HG03095 (cell line): ENCODE data around the gene FADS3.

Experiments used
- ATAC-seq: cut with Tn5 transposase; IDR thresholded peaks from one replicate; pipeline ENCODE4 v1.9.1; 2021; ENCODE audit warnings: moderate library complexity; ENCODE audit not compliant: unreplicated experiment

The FADS3 gene, protein sequence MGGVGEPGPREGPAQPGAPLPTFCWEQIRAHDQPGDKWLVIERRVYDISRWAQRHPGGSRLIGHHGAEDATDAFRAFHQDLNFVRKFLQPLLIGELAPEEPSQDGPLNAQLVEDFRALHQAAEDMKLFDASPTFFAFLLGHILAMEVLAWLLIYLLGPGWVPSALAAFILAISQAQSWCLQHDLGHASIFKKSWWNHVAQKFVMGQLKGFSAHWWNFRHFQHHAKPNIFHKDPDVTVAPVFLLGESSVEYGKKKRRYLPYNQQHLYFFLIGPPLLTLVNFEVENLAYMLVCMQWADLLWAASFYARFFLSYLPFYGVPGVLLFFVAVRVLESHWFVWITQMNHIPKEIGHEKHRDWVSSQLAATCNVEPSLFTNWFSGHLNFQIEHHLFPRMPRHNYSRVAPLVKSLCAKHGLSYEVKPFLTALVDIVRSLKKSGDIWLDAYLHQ

DNA sequence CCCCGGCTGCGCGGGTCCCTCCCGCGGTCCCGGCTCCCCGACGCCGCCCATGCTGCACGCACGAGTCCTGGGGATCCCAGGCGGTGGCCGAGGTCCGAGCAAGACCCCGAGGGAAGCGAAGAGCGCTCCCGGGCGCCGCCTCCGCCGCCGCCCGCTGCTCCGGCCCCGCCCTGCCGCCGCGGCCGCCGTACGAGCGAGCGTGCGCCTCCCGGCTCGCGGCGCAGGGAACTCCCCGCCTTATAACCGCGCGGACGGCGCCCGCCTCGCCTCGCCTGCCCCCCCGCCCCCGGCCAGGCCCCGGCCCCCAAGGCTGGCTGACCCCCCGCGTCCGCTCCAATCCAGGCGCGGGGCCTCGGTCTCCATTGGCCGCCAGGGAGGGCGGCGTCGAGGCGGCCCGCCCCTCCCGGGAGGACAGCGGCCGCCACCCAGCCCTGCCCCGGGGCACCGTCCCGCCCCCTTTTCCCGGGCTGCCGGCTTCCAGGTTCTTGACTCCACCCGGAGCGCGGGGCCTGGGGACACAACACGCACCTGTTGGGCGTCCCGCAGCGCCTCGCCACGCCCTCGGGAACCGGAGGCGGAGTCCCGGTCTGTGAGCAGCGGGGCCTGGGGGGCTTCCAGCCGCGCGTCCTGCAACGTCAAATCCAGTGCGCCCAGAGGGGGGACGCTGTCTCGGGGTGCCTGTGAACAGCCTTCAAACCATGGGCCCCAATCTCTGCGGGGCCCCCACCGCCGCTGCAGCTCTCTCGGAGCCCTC, at the start of gene FADS3:
TSS of gene FADS3 (minus strand) at position 215 of the 754 bp plus-strand sequence. CDS start at position 51, 164 bp downstream.
- peak; percentile 69 for ATAC-seq

DNA sequence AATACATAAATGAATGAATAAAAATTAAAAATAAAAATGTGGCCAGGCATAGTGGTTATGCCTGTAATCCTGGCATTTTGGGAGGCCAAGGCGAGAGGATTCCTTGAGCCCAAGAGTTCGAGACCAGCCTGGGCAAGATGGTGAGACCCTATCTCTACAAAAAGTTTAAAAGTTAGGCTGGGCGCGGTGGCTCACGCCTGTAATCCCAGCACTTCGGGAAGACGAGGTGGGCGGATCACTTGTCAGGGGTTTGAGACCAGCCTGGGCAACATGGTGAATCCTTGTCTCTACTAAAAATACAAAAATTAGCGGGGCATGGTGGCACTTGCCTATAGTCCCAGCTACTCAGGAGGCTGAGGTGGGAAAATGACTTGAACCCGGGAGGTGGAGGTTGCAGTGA, 49.1 kb upstream of the FADS3 start:
- ATAC-seq: no peak

DNA sequence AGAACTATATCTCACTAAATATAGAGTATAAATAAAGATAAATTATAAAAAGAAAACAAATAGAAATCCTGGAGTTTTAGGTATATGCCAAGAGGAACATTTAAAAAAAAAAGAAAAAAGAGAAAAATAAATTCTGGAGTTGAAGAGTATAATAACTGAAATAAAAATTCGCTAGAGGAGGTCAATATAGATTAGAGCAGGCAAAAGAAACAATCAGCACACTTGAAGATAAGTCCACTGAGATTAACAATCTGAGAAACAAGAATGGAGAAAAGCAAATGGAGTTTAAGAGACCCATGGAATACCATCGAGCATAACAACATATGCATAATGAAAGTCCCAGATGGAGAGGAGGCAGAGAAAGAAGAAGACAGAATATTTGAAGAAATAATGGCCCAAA, 44.5 kb upstream of the FADS3 start:
- no peak for ATAC-seq

DNA sequence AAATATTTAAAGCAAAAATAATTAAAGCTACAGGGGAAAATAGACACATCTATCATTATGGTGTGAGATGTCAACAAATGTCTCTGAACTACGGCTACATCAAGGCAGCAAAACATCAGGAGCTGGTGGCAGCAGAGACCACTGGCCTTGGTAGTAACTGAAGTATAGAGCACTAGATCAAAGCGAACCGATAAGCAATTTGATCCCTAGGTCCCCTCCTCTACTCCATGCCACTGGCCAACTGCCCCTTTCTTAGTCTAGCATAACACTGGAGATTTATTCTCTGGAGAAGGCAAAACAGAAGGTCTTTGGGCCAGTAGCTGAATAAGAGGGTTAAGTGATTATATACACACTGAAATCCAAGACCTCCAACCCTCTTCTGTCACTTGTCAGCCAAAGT, 39.6 kb upstream of the FADS3 start:
- no peak for ATAC-seq

DNA sequence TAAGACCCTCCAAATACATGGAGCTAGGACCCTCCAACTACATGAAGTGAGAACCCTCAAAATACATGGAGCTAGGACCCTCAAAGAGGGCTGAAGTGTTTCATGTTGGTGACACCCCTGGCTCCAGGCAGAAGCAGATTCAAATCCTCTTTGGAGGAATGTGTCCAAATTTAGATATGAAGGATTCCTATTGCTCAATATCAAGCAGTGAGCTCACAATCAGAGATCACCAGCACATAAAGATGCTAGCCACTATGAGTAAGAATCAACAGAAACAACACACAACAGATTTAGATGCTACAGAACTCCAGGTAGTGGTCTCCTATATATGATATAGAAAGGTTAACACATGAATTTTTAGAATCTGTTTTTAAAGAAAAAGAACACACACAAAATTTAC, 37.3 kb upstream of the FADS3 start:
- no peak for ATAC-seq

DNA sequence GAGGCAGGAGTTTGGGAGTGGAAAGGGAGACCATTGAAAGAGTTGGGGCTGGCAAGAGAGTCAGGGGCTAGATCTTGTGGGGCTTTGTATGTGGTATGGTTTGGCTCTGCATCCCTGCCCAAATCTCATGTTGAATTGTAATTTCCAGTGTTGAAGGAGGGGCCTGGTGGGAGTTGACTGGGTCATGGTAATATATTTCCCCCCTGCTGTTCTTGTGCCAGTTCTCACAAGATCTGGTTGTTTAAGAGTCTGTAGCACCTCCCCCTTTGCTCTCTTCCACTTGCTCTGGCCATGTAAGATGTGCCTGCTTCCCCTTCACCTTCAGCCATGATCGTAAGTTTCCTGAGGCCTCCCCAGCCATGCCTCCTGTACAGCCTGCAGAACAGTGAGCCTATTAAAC, 36.2 kb upstream of the FADS3 start:
- ATAC-seq: no peak

DNA sequence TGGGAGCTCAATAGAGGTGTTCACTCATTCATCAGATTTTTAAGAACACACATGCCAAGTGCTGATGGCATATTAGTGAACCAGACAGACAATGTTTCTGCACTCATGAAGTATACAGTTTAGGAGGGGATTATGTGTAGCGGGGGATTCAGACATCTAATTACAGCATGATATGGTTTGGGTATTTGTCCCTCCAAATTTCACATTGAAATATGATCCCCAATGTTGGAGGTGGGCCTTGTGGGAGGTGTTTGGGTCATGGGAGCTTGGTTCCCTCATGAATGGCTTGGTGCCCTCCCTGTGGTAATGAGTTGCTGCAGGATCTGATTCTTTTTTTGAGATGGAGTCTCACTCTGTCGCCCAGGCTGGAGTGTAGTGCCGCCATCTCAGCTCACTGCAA, 34.9 kb upstream of the FADS3 start:
- no peak for ATAC-seq

DNA sequence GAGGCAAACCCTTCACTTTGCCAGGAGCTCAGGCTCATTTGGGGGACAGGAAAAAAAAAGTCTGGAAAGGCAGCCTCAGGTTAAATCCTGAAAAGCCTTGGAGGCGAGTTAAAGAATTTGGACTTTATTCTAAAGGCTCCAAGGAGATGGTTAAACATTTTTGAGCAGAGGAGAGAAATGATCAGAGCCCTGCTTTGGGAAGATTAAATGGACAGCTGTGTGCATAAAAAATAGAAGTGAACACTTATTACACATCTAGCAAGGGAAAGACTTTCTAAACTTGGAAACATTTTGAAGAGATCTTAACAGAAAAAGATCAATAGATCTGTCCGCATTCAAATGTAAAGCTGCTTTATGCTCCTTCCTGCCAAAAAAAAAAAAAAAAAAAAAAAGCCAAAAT, 34.4 kb upstream of the FADS3 start:
- no peak for ATAC-seq

DNA sequence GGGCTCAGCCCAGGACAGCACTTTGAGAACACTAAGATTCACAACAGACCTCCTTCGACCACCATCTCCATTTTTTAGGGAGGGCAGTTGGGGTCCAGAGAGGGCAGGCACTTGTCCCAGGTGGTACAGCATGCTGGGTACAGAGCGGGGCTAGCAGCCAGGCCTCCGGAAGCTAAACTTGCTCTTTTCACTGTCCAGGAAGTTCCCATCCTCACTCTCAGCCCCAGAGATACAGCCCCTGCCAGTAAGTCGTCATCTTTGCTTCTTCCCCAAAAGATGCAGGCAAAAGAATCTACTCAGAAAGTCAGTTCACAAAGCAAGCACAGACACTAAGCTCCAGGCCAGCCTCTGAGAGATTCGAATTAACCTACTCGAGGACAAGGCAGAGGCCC, 32.7 kb upstream of the FADS3 start:
- ATAC-seq: no peak

DNA sequence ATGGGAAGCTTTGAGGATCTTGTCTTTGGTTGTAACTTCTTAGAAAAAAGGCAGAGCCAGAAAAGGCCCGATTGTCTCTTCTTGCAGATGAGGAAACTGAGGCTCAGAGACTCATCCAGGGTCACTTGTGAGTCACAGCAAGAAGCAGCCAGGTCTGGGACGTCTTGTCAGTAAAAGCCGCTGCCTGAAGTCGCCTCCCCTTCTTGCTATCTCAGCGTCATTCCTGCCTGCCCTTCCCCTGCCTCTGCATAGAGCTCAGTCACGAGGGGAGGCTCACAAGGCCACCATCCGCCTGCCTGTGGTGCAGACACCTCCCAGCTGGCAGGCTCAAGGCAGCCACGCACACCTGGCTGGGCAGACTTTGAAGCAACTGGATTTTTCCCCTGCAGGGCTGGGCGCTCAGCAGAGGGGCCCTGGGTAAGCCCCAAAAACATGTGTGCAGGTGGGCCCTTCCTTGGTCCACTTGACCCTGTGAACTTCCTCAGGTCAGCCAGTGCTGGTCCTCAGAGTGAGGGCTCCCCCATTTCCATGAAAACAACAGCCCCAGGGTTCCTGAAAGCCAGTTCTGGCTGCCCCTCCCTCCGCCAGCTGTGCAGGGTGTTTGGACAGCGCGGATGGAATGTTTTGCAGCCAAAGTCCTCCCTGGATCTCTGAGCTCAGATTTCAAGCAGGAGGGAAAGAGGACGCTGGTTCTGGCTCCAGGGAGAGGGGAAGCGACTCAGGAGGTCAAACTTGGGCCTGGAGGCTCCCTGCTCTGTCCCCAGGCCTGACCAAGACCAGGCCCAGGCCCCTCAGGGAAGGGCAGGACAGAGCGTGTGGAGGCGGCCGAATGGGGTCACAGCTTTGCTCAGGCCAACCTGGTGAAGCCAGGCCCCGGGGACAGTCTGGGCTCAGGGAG, 32.1 kb upstream of the FADS3 start:
- no peak for ATAC-seq

DNA sequence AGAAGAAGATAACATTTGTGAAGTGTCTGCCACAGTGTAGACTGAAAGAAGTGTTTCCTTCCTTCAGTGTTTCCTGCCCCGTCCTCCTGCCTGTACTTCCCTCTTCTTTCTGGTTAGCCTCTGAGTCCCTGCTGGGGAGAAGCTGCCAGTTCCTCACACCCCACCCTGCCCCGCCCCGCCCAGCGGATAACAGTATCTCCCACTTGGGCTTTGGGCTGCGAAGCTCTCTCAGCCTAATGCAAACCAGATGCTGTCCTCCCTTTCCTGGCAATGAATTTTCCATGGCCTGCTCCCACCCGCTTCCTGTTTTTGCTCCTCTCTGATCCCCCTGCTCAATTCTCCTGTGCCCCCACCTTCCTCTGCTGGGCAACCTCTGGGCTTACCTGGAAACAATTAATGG, 31.2 kb upstream of the FADS3 start:
- ATAC-seq: no peak

DNA sequence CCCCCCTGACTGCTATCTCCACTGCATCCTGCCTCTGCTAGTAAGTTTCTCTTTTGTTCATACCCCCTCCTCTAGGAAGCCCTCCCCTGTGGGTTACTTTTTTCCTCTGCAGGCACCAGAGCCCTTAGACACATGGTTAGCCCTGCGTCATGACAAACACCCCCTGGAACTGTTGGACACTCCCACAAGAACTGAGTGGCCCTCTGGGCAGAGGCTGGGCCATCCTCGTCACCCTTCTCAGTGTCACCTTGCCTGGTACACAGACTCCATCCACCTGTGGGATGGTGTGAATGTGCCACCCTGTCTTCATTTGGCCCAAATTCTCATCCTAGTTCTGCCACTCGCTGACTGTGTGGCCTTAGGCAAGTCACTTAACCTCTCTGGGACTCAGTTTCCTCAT, 30.1 kb upstream of the FADS3 start:
- no peak for ATAC-seq

DNA sequence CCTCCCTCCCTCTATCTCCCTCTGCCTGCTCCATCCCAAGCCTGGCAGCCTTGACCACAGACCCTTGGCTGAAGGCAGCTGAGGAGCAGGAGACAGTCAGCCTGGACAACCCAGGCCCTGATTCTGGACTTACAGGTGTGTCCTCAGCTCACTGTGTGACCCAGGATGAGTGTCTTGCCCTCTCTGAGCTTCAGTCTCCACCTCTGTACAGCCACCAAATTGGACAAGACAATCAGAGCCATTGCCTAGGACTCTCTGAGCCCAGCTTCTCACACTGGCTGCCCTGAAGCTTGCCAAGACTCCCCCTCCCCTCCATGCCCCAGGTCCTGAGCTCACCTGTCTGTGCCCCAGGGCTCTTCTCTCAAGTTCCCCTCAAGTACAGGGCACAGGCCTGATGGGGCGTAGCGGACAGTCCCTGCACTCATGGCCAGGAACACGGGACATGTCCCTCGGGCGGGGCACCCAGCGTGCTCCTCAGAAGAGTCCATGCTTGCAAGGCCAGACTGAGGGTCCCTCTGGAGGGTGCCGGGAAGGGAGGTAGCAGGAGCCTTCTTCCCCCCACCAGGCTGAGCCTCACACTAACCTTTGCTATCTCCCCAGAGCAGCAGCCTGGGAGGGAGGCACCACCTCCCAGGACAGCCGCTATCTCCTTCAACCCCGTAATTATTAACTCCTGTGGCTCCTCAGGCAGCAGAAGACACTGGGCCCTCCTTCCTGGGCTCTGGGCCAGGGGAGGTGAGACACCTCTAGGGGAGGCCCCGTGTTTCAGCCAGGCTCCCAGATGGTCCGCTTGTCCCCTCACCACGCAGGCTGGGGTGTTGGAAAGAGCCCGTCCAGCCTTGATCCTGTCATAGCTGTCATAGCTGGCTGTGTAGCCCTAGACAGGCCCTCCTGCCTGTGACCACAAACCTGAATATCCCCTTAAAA, 28.6 kb upstream of the FADS3 start:
- ATAC-seq: no peak

DNA sequence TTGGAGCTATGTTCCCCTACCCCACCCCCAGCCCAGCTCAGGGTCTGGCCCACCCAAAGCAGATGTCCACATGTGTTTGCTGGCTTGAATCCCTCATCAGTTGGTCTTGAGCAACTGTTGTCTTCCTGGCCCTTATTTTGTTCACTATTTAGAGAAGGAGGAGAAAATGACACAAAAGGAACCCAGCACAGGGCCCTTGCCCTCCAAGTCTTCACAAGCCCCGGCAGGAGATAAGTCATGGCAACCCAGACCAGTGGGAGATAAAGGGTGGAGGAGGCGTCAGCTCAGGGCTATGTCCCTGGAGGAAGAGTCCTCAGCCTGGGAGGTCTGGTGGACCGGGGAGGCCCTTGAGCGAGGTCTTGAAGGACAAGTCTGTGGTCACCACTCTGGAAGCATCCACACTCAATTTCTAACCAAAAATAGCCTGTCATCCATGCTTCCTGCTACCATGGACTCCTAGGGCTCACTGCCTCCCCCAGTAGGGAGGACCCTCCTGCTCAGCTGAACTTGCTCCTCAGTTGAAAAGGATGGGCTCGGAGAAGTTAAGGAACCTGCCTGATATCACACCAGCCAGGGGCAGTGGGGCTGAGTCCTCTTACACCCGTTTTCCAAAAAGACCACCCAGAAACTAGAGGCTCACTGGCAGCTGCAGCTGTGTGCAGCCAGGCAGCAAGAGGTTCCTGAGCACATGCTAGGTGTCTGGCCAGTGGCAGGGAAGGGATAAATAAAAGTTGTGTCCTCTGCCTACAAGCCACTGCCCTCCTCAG, 27.8 kb upstream of the FADS3 start:
- no peak for ATAC-seq

DNA sequence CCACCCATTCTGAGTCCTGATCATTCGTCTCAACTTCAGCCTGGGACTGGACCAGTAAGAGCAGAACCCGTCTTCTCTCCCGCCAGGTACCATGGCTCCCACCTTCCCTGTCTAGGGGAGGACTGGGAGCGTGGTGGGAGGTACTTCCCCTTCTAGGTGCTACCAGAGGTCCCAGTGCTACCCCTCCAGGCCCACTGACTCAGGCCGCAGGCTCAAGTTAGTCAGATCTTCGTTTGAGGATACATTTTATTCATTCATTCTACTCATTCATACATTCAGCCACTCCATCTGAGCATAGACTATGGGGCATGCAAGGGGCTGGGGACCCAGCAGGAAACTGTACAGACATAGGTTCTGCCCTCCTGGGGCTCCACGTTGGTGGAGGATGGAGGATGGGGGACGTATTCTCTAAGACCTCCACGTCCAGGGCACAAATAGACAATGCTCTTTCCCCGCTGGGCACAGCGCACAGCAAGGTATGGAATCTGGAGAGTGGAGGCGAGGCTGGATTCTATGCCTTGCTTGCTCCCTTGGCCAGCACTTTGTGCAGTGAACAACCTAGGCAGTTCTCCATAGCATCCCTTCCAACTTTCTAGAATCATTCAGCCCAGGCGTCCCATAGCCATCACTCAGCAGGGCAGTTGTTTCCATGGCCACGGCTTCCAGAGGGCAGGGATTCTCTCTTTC, 27.0 kb upstream of the FADS3 start:
- ATAC-seq: no peak

DNA sequence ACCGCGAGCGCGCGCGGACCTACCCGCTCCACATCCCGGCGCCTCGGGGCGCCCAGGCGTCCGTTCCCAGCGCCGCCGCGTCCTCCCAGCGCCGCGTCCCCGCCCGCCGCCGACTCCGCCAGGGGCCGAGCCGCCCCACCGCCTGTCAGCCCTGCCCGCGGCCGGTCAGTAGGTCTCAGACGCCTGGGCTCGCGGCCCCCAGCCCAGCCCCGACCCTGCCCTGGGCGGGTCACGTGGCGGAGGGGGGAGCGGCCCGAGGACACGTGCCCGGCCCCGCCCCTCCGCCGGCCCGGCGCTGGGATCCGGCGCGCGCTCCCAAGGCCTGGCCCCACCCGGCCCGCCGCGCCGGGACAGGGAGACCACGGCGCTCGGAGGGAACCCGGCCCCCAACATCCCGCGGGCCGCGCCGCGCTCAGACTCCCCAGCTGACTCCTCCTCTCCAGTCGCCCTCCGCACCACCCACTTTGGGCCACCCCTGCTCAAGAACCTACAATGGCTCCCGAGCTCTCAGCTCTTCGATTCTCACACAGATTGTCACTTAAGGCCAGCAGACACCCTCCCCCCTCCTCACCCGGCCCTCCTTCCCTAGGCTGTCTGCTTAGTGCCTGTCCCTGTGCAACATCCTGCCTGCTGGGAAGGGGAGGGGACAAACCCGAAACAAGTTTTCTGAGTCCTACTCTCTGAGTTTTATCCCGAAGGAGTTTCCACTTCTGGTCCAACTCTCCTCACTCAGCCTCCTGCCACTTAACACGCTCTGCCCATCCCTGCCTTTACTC, 26.2 kb upstream of the FADS3 start, which contains the start of gene RAB3IL1:
TSS of gene RAB3IL1 (minus strand) at position 233 of the 776 bp plus-strand sequence. CDS start at position 34, 199 bp downstream.
- no peak for ATAC-seq

DNA sequence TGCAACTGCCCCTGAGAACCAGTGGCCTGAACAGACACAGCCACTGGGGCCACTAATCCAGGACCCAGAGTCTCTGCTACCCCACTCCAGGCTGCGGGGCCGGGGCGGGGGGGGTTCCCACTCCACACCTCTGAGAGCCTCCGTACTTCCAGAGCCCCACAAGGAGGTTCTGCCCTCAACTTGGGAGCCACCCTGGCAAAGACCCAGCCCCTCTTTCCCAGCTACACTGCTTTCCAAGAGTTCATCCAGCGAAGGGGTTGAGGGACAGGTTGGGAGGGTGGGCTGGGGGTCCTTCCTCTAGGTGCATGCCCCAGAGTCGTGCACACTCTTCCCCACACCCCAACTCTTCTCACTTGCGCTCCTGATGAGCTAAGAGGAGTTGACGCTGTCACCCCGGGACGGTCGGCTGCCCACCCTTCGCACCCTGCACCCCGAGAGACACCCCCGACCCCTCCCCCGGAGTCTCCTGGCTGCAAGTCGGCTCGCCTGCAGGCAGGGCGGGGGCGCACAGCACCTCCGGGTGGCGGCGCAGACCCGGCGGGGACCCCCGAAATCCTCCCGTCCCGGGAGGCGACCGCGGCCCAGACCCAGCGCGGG, 25.5 kb upstream of the FADS3 start:
- no peak for ATAC-seq
